Activated naive CD4-positive, alpha-beta T cell treated with anti-CD3 and anti-CD28 coated beads for 36 hours (primary cell): ENCODE data around the gene GPC6. TPM values are rescaled to one million over a fixed set of nuclear protein-coding genes. Genes with fewer than 3 reads are reported as not detected.

Source experiments
- CTCF ChIA-PET: fragments of 350-600 bp; sonication (Branson Sonifier 250); formaldehyde crosslinking; loops from one replicate; lab custom pipeline; 2021; ENCODE audit warnings: antibody characterized with exemption; lab: Charles Lee
- DNase-seq: peaks from one replicate; pipeline ENCODE4 v3.0.0-alpha.2; 2020
- H3K27ac Mint-ChIP-seq: one replicate; pipeline ENCODE4 v1.8.0; 2021; ENCODE audit warnings: mild to moderate bottlenecking, mixed read lengths
- H3K27me3 Mint-ChIP-seq: one replicate; pipeline ENCODE4 v1.8.0; 2021; ENCODE audit warnings: low read depth, mixed read lengths
- H3K36me3 Mint-ChIP-seq: one replicate; pipeline ENCODE4 v1.8.0; 2021; ENCODE audit warnings: low read depth, mixed read lengths
- H3K4me1 Mint-ChIP-seq: one replicate; pipeline ENCODE4 v1.8.0; 2021; ENCODE audit warnings: low read depth, mixed read lengths
- H3K4me3 Mint-ChIP-seq: one replicate; pipeline ENCODE4 v1.8.0; 2021; ENCODE audit warnings: mild to moderate bottlenecking, moderate library complexity, mixed read lengths
- H3K9me3 Mint-ChIP-seq: one replicate; pipeline ENCODE4 v1.8.0; 2021; ENCODE audit warnings: mixed read lengths
- intact Hi-C: fragments of 100-400 bp; cut with micrococcal nuclease; formaldehyde crosslinking; loops from one replicate; pipeline ENCODE4 v1.15.1; 2023
- total RNA-seq, 2 experiments: library from RNA; stranded (reverse); gene quantifications; one replicate each; pipeline ENCODE4 v1.2.3, GENCODE V29; 2021

GPC6 gene
- total RNA-seq, 2 experiments from 2014 or later, result not detected

GRCh38 chr13:94138831-94139230, 912.2 kb downstream of the GPC6 start:
- Mint-ChIP-seq H3K27me3 (peaks cover 2% of the 10 kb centered on the region), H3K36me3 (no peaks in the 10 kb centered on the region), H3K27ac (no peak overlapping the region), H3K4me1 (no peaks in the 10 kb centered on the region), H3K4me3 (no peak overlapping the region), H3K9me3 (no peaks in the 10 kb centered on the region)
- no peak for DNase-seq
- CTCF ChIA-PET, result interaction anchor here (1.1 kb wide), 1 partner anchor 223 kb away, joined by 4 read pairs; no protein-coding TSS in a partner anchor
- intact Hi-C loops, result no loop called here

- no peaks in the 10 kb centered on the region for H3K4me1 Mint-ChIP-seq
- peaks cover 2% of the 10 kb centered on the region for H3K27me3 Mint-ChIP-seq
- CTCF ChIA-PET, result interaction anchor here (1.1 kb wide), 1 partner anchor 222 kb away, joined by 4 read pairs; no protein-coding TSS in a partner anchor
- no peak overlapping the region for H3K27ac Mint-ChIP-seq
- intact Hi-C loops, result no loop called here
- no peaks in the 10 kb centered on the region for H3K36me3 Mint-ChIP-seq
- H3K4me3 Mint-ChIP-seq, result no peak overlapping the region
- no peak for DNase-seq
- no peaks in the 10 kb centered on the region for H3K9me3 Mint-ChIP-seq
Observed at GRCh38 chr13:94139393-94139995, 912.9 kb downstream of the GPC6 start.

GRCh38 chr13:94140027-94140426, 913.4 kb downstream of the GPC6 start:
- H3K27me3 Mint-ChIP-seq, result peaks cover 2% of the 10 kb centered on the region
- H3K9me3 Mint-ChIP-seq, result no peaks in the 10 kb centered on the region
- H3K4me3 Mint-ChIP-seq, result no peak overlapping the region
- no peaks in the 10 kb centered on the region for H3K4me1 Mint-ChIP-seq
- intact Hi-C loops, result no loop called here
- CTCF ChIA-PET, result interaction anchor here (1.1 kb wide), 1 partner anchor 221 kb away, joined by 4 read pairs; no protein-coding TSS in a partner anchor
- DNase-seq, result no peak
- no peaks in the 10 kb centered on the region for H3K36me3 Mint-ChIP-seq
- no peak overlapping the region for H3K27ac Mint-ChIP-seq

GRCh38 chr13:94140511-94140910, 913.9 kb downstream of the GPC6 start:
- no peak overlapping the region for H3K27ac Mint-ChIP-seq
- DNase-seq, result no peak
- no peak overlapping the region for H3K4me3 Mint-ChIP-seq
- H3K9me3 Mint-ChIP-seq, result no peaks in the 10 kb centered on the region
- CTCF ChIA-PET, result no interaction called here
- H3K27me3 Mint-ChIP-seq, result peaks cover 2% of the 10 kb centered on the region
- no peaks in the 10 kb centered on the region for H3K4me1 Mint-ChIP-seq
- no peaks in the 10 kb centered on the region for H3K36me3 Mint-ChIP-seq
- intact Hi-C loops, result no loop called here

GRCh38 chr13:94143624-94144350, 917.2 kb downstream of the GPC6 start:
- no peak for DNase-seq
- Mint-ChIP-seq H3K36me3 (no peaks in the 10 kb centered on the region), H3K4me3 (no peak overlapping the region), H3K9me3 (no peaks in the 10 kb centered on the region), H3K27ac (no peak overlapping the region), H3K27me3 (peaks cover 4% of the 10 kb centered on the region), H3K4me1 (no peaks in the 10 kb centered on the region)
- CTCF ChIA-PET, result no interaction called here
- intact Hi-C loops, result no loop called here

GRCh38 chr13:94145966-94146365, 919.4 kb downstream of the GPC6 start:
- Mint-ChIP-seq H3K27me3 (peaks cover 9% of the 10 kb centered on the region), H3K4me3 (no peak overlapping the region), H3K4me1 (no peaks in the 10 kb centered on the region), H3K27ac (no peak overlapping the region), H3K9me3 (no peaks in the 10 kb centered on the region), H3K36me3 (no peaks in the 10 kb centered on the region)
- DNase-seq, result no peak
- intact Hi-C loops, result no loop called here
- CTCF ChIA-PET, result no interaction called here

- intact Hi-C loops, result no loop called here
Observed at GRCh38 chr13:94153586-94153985, 927.0 kb downstream of the GPC6 start.

GRCh38 chr13:94154367-94154766, 927.8 kb downstream of the GPC6 start:
- no peaks in the 10 kb centered on the region for H3K36me3 Mint-ChIP-seq
- H3K27ac Mint-ChIP-seq, result no peak overlapping the region
- no peaks in the 10 kb centered on the region for H3K4me1 Mint-ChIP-seq
- peaks cover 12% of the 10 kb centered on the region for H3K27me3 Mint-ChIP-seq
- no peak overlapping the region for H3K4me3 Mint-ChIP-seq
- H3K9me3 Mint-ChIP-seq, result no peaks in the 10 kb centered on the region
- no peak for DNase-seq
- intact Hi-C loops, result no loop called here
- CTCF ChIA-PET, result no interaction called here

More at GRCh38 chr13:94153586-94153985, 927.0 kb downstream of the GPC6 start:
- Mint-ChIP-seq H3K36me3 (no peaks in the 10 kb centered on the region), H3K9me3 (no peaks in the 10 kb centered on the region), H3K27ac (no peak overlapping the region), H3K4me3 (no peak overlapping the region), H3K4me1 (no peaks in the 10 kb centered on the region), H3K27me3 (peaks cover 12% of the 10 kb centered on the region)
- no peak for DNase-seq
- CTCF ChIA-PET, result no interaction called here

GRCh38 chr13:94157705-94158218, 931.2 kb downstream of the GPC6 start:
- CTCF ChIA-PET, result no interaction called here
- H3K36me3 Mint-ChIP-seq, result no peaks in the 10 kb centered on the region
- H3K4me3 Mint-ChIP-seq, result no peak overlapping the region
- H3K9me3 Mint-ChIP-seq, result peaks cover 5% of the 10 kb centered on the region
- intact Hi-C loops, result no loop called here
- DNase-seq, result no peak
- no peak overlapping the region for H3K27ac Mint-ChIP-seq
- H3K4me1 Mint-ChIP-seq, result no peaks in the 10 kb centered on the region
- H3K27me3 Mint-ChIP-seq, result peaks cover 7% of the 10 kb centered on the region

GRCh38 chr13:94160875-94161274, 934.3 kb downstream of the GPC6 start:
- intact Hi-C loops, result no loop called here
- Mint-ChIP-seq H3K4me1 (no peaks in the 10 kb centered on the region), H3K36me3 (no peaks in the 10 kb centered on the region), H3K27ac (no peak overlapping the region), H3K4me3 (no peak overlapping the region), H3K9me3 (peaks cover 5% of the 10 kb centered on the region), H3K27me3 (no peaks in the 10 kb centered on the region)
- no peak for DNase-seq
- CTCF ChIA-PET, result interaction anchor here (1.1 kb wide), 1 partner anchor 10 kb away, joined by 3 read pairs; no protein-coding TSS in a partner anchor

- H3K36me3 Mint-ChIP-seq, result no peaks in the 10 kb centered on the region
- DNase-seq, result no peak
- intact Hi-C loops, result no loop called here
- peaks cover under 1% of the 10 kb centered on the region for H3K27me3 Mint-ChIP-seq
- H3K27ac Mint-ChIP-seq, result no peak overlapping the region
- peaks cover 5% of the 10 kb centered on the region for H3K9me3 Mint-ChIP-seq
- H3K4me3 Mint-ChIP-seq, result no peak overlapping the region
- no peaks in the 10 kb centered on the region for H3K4me1 Mint-ChIP-seq
- CTCF ChIA-PET, result no interaction called here
Observed at GRCh38 chr13:94162289-94162688, 935.7 kb downstream of the GPC6 start.

GRCh38 chr13:94163535-94163934, 936.9 kb downstream of the GPC6 start:
- H3K9me3 Mint-ChIP-seq, result peaks cover 5% of the 10 kb centered on the region
- no peak overlapping the region for H3K4me3 Mint-ChIP-seq
- H3K4me1 Mint-ChIP-seq, result no peaks in the 10 kb centered on the region
- no peak for DNase-seq
- no peak overlapping the region for H3K27ac Mint-ChIP-seq
- H3K27me3 Mint-ChIP-seq, result peaks cover 2% of the 10 kb centered on the region
- CTCF ChIA-PET, result no interaction called here
- intact Hi-C loops, result no loop called here
- no peaks in the 10 kb centered on the region for H3K36me3 Mint-ChIP-seq
